Measurements from ENCODE around the gene GNAO1.

GNAO1 gene

GRCh38 chr16:56300242-56300623 lies 108.9 kb downstream of the GNAO1 start:
- Histone ChIP-seq H3K27me3 (ENCODE audit: insufficient read depth, poor library complexity, severe bottlenecking) (no peaks in the 10 kb centered on the region), H3K4me3 (replicated peaks; ENCODE audit: insufficient read depth, low read length) (no peak overlapping the region), H3K27ac (replicated peaks) (no peak overlapping the region)
- no peak for TF ChIP-seq REST (IDR thresholded peaks at IDR 0.05; ENCODE audit: insufficient replicate concordance, low read depth)
- no peak for TF ChIP-seq CTCF (IDR thresholded peaks at IDR 0.05; ENCODE audit: insufficient read depth, low read length)
- no peak for TF ChIP-seq GABPA (IDR thresholded peaks at IDR 0.05; ENCODE audit: low read depth)
- no peak for TF ChIP-seq POLR2AphosphoS5 (IDR thresholded peaks at IDR 0.05; ENCODE audit: low read depth)
- no peak for TF ChIP-seq SPI1 (IDR thresholded peaks at IDR 0.05; ENCODE audit: borderline replicate concordance, low read depth)
- no peak for DNase-seq (ENCODE audit: low read depth in 1 of 2, low spot score in 1 of 2)

GRCh38 chr16:56300891-56301850 lies 109.9 kb downstream of the GNAO1 start:
- no peak for DNase-seq (ENCODE audit: low read depth in 1 of 2, low spot score in 1 of 2)
- H3K27me3 ChIP-seq (ENCODE audit: insufficient read depth, poor library complexity, severe bottlenecking), result no peaks in the 10 kb centered on the region
- TF ChIP-seq SPI1 (IDR thresholded peaks at IDR 0.05; ENCODE audit: borderline replicate concordance, low read depth), result no peak
- TF ChIP-seq GABPA (IDR thresholded peaks at IDR 0.05; ENCODE audit: low read depth), result no peak
- no peak for TF ChIP-seq CTCF (IDR thresholded peaks at IDR 0.05; ENCODE audit: insufficient read depth, low read length)
- no peak for TF ChIP-seq REST (IDR thresholded peaks at IDR 0.05; ENCODE audit: insufficient replicate concordance, low read depth)
- TF ChIP-seq POLR2AphosphoS5 (IDR thresholded peaks at IDR 0.05; ENCODE audit: low read depth), result no peak
- no peak overlapping the region for H3K27ac ChIP-seq (replicated peaks)
- no peak overlapping the region for H3K4me3 ChIP-seq (replicated peaks; ENCODE audit: insufficient read depth, low read length)

- TF ChIP-seq CTCF (IDR thresholded peaks at IDR 0.05; ENCODE audit: insufficient read depth, low read length) (no peak), SPI1 (IDR thresholded peaks at IDR 0.05; ENCODE audit: borderline replicate concordance, low read depth) (no peak), POLR2AphosphoS5 (IDR thresholded peaks at IDR 0.05; ENCODE audit: low read depth) (no peak), REST (IDR thresholded peaks at IDR 0.05; ENCODE audit: insufficient replicate concordance, low read depth) (no peak), GABPA (IDR thresholded peaks at IDR 0.05; ENCODE audit: low read depth) (no peak)
- no peaks in the 10 kb centered on the region for H3K27me3 ChIP-seq (ENCODE audit: insufficient read depth, poor library complexity, severe bottlenecking)
Measured at GRCh38 chr16:56302506-56302905, 111.2 kb downstream of the GNAO1 start.

More at GRCh38 chr16:56302506-56302905, 111.2 kb downstream of the GNAO1 start:
- Histone ChIP-seq H3K27ac (replicated peaks) (no peak overlapping the region), H3K4me3 (replicated peaks; ENCODE audit: insufficient read depth, low read length) (no peak overlapping the region)
- no peak for DNase-seq (ENCODE audit: low read depth in 1 of 2, low spot score in 1 of 2)
